Epidermal melanocyte (primary cell): ENCODE results near the gene CSNK1A1.
"Not testable (repeated sequence)": the region's sequence is repeated elsewhere in the genome, so short reads cannot be mapped to it uniquely, and the experiment has no call there.

Experiments
- DNase-seq: peaks from one replicate; pipeline ENCODE4 v3.0.0; 2011; ENCODE audit warnings: low spot score; ENCODE audit not compliant: insufficient read length

The CSNK1A1 gene

DNA sequence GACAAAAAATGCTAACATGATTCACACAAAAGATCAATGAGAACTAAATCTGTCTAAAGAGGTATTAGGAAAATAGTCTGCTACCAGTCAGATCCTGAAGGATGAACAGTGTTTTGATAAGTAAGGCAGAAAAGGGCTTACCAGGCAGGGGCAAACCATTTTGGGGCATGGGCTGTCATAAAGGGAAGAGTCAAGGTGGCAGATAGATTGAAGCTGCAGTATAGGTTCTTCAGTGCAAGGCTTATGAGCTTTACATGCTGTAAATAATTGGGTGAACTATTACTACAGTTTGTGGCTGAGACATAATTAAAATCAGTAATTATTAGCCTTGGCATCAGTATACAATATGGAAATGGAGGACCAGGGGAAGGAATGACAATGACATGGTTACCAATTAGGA lies 21.8 kb downstream of the CSNK1A1 start:
- no peak for DNase-seq

DNA sequence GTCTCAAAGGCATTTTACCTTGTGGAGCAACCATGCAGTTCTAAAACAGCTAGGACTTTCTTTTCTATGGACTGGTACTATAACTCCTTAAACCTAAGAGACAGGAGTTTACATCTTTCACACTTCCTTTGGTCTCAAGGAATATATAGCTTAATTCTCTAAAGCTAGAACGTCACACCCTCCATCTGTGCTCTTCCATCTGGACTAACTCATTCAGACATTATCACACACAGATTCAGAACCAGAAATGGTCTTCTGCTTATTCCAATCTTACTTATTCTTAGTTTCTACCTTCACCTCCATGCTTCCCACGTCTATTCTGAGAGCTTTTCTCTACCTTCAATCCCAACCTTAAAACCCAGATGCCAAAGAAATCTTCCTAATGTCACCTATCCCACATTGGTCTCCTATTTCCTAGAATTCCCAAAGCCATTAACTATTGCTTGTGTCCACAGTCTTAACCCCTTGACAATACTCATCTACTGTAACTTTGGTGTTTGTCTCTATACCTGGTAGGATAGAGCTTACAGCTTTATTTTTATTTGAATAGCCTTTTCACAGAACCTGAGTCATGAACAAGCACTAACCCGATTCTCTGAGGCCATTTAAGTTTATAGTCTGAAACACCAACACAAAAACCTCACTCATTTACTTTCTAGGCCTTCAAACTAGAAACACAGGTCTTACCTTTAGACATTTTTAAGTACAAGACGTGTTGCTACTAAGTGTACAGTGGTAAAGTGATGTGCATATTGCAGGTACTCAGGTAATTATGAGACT lies 22.8 kb downstream of the CSNK1A1 start:
- DNase-seq, result no peak

DNA sequence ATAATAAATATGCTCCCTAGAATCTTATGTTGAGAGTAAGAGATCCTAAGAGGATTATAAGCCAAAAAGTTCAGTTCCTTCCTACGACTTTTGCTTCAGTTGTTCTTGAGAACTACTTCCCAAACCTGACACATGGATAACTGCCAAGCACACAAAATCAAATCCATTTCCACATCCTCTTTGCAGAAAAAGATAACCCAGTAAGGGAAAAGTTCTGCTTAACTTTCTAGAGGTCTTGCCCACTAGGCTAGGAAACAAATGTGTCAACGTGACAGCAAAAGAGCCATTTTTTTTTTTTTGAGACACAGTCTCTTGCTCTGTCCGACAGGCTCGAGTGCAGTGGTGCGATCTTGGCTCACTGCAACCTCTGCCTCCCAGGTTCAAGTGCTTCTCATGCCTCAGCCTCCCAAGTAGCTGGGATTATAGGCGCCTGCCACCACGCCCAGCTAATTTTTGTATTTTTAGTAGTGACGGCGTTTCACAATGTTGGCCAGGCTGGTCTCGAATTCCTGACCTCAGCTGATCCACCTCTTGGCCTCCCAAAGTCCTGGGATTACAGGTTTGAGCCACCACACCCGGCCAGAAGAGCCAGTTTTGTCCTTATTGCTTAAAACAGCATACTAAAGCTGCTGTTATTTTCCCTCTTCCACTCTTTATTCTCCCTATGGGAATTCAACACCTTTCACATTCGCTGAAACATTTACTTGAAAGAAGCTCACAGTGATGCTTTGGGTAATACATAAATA lies 24.2 kb downstream of the CSNK1A1 start:
- no peak for DNase-seq

DNA sequence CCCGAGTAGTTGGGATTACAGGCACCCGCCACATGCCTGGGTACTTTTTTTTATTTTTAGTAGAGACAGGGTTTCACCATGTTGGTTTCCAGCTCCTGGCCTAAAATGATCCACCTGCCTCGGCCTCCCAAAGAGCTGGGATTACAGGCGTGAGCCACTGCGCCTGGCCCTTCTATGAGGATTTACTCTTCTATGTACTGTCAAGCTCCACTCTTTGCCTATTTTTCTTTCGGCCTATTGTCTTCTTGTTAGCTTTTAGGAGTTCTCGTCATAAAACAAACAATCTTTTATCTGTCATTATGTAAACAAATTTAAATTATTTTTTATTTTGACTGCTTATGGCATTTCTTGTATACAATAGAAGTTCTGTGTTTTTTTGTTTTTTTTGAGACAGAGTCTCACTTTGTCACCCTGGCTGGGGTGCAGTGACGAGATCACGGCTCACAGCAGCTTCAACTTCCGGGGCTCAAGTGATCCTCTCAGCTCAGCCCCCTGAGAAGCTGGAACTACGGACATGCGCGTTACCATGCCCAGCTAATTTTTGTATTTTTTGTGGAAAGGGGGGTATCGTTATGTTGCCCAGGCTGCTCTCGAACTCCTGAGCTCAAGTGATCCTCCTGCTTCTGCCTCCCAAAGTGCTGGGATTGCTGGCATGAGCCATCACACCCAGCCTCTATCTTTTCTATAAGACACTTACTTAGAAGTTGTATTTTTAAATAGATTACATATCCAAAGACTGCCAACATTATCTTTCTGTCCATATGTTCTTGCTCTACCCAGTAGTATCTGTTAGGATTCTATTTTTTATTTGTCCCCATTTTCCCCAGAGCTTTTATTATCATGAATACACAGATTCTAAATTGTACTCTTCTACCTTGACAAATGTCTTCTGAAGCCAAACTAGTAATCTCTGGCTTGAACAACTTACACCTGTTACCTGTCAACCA lies 29.2 kb downstream of the CSNK1A1 start:
- DNase-seq, result no peak

DNA sequence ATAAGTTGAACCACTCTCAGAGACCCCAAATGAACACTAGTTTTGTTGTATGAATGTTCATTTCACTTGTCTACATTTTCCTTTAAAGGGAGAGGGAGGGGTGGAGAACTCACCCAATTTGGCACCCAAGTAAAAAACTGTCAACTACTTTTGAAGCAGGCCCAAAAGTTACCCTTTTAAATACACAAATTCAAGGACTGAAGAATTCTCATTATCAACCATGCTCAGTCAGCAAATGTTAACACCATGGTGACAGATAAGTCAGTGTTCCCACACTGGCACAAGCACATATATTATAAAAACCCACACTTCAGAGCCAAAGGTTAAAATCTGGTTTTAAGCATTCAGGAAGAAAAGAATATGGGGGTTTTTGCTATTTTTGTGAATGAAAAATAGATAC lies 31.6 kb downstream of the CSNK1A1 start:
- DNase-seq, result no peak

DNA sequence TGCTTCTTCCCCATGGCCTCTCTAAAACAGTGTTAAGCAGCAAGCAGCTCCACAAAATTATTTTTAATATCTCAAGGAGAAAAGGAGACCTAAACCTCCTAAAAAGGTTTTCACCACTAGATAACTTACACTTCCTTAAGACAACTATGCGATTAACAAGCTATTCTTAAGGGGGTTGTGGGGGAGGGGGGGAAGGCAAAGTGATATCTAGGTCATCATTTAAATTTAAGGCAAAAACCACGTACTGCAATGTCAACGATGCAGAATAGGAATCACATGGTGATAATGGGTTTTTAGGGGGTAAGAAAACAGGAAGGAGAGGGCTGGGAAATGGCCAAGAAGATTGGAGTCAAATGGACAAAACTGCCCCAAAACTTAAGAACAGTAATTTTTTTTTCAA lies 32.6 kb downstream of the CSNK1A1 start:
- DNase-seq, result no peak

DNA sequence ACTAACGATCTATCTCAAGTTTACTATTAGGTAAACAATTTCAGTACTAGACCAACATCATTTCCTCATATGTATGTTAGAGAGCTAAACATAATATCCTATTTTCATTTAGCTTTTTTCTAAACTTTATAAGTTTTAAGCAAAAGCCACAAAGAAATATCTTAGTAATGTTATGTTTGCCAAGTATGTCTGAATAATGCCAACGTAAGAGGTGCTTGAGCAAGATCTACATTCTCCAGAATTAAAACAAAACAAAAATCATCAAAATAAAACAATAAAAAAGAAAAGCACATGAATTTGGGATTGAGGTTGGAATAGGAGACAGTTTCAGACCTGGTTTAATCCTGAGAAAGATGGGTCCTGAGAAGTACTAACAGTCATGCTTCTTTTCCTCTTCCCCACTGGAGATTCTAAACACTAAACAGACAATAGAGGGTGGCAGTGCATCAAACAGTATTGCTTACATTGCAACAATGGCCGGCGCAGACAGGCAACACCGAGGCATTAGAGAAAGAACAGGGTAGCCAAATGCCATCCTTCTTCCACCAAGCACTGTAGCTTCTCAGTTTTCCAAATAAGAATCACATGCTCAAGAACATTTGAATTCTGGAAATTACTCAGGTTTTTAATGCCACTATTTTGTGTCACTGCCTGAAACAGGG lies 33.6 kb downstream of the CSNK1A1 start:
- no peak for DNase-seq

DNA sequence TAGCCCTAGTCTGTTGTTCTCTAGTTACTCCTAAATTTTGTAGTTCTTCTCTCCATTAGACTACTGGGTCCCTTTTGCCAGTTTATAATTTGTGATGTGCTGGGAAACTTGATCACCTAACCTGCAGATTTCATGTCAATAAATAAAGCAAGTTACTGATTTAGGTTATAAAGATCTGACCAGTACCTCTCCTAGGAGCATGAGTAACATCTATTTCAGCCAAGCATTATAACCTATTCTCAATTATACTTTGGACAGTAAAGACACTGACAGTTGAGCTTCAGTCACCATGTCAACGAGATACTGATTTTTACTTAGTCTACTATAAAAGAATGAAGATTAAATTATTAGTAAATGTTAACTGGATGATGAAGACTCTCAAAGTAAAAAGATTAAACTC lies 36.7 kb downstream of the CSNK1A1 start:
- DNase-seq, result no peak

DNA sequence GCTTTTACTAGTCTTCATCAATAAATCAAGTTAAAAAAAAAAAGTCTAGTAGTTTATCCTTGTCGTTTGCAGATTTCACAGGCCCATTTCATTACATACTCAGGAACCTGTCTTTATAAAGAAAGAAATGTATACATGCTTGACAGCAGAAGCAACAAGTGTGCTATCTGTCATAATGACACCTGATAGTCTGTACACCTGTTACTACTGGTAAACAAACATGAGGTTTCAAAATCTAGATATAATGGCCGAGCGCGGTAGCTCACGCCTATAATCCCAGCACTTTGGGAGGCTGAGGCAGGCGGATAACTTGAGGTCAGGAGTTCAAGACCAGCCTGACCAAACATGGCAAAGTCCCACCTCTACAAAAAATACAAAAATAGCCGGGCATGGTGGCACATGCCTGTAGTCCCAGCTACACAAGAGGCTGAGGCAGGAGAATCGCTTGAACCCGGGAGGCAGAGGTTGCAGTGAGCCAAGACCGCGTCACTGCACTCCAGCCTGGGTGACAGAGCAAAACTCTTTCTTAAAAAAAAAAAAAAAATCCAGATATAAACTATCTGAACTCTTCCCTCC lies 37.8 kb downstream of the CSNK1A1 start:
- not testable (repeated sequence) for DNase-seq

DNA sequence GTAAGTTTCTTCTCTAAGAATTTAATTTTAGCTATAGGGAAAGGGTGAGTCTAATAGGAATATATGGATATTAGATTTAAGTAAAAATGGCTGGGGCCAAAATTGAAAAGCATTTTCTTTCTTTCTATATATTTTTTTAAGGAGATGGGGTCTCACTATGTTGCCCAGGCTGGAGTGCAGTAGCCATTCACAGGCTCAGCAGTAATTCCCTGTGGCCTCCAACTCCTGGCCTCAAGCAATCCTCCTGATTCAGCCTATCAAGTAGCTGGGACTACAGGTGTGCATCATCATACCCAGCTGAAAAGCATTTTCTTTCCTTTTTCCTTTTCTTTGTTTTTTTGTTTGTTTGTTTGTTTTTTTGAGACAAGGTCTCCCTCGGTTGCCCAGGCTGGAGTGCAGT lies 41.1 kb downstream of the CSNK1A1 start:
- DNase-seq, result no peak

DNA sequence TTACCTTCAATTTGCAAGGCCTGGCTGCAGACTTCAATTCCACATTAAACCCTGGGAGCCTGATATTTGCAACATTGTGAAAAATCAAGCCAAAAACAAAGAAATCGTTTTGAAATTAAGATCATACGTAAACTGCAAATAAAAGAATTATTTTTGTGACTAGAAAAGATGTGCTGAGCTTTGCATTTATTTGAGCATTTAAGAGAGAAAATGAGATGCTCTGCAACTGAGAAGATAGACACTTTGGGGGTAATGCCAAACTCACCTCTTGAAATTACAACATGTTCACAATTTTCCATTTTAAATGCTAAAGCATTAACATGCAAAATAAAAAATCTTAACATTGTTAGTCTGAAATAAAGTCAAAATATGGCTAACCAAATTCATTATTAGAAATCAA lies 46.6 kb downstream of the CSNK1A1 start:
- DNase-seq, result no peak

DNA sequence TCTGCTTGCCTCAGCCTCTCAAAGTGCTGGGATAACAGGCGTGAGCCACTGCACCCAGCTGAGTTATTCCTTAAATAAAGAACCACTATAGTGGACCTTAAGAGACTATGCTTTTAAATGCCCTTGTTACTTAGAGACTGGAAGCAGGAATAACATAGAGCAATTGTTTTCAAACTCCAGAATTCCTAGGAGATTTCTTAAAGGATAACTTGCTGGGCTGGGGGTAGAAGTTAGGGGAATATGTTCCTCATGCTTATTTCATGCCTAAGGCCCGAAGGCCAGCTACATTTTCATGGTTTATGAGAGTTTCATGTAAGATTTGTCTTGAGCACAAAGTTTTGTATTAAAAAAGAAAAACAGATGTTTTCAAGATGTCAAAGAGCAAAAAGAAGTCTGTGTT lies 48.2 kb downstream of the CSNK1A1 start:
- DNase-seq, result peak; percentile 55

DNA sequence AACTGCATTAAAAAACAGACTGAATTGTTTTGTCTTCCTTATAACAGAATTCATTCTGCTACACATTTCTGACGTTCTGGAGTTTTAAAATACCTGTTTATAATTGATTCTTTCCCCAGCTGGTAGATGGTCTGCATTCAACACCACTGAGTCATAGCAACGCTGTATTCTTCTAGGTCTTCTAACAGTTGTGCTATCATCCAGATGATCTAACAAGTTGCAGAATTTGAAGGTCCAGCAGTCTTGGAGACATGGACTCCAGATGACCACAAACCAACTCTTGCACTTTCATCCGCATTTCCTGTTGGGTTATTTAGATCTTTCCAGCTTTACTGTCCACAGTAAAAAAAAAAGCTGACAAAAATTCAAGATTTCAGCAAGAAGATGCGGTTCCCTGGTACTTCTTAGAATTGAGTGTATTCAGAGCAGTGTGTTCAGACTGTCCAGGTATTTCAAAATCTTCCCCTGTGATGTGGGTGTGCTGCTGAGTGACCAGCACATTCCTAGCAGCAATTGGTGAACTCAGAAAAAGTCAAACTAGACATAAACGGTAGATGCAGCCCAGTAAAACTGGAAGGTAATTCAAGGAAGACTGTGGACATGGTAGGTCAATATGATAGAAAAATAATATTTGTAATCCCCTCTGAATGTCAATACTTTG lies 50.2 kb downstream of the CSNK1A1 start:
- no peak for DNase-seq

DNA sequence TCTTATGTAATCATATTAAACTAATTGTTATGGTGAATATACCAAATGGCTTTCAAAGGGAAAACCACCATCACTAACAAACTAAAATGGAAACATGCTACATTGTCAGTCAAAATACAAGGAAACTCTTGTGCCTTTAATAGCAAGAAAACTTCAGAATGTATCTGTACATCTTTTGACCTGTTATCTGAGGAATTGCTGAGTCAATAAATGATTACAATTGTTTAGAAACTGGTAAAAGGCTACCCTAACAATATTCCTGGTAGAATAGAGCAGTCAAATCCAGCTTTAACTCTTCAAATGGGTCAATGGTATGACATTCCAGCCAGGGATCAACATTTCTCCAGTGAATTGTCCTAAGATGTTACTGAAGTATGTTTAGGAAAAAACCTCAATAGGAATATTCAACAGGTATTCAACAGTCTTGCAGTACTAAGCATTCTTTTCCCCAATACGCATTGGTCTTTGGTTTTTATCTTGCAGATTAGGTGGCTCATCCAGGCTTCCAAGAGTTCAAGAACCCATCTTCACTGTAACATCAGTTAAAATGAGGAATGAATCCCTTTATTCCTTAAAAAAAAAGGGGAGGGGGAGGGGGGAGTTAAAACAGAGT lies 52.4 kb downstream of the CSNK1A1 start:
- no peak for DNase-seq

DNA sequence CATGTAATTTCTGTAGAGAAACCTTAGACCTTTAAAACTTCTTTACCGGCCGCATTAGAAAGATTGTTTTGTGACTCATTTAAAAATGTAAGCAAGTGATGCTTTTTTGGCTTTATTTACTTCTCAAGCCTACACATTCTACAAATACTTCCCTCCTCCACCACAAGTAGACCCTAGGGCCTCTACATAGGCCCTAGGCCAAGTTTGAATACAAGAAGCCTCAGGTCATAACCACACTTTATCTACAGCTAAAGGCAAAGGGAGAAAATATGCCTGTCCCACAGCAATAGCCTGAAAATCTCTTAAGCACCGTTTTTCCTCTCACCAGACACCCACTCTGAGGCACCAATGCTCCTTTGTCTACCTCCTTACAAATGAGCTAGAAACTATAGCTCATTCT lies 53.9 kb downstream of the CSNK1A1 start:
- DNase-seq, result no peak

DNA sequence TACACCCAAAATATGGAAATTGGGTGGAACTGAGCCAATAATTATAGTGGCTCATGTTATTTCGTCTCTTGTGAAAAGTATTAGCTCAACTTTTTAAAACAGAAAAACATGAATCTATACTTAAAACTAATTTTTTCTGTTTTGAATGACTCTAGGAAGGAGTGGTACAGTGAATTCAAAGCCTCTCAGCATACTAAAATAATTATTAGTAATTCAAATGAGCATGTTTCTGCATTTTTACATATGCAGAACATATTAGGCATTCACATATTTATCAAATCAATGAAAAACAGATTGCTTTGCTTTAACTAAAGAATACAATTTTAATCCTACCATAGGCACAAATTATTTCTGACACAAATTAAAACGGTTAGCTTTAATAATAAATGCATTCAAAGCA lies 54.3 kb downstream of the CSNK1A1 start:
- DNase-seq, result no peak

DNA sequence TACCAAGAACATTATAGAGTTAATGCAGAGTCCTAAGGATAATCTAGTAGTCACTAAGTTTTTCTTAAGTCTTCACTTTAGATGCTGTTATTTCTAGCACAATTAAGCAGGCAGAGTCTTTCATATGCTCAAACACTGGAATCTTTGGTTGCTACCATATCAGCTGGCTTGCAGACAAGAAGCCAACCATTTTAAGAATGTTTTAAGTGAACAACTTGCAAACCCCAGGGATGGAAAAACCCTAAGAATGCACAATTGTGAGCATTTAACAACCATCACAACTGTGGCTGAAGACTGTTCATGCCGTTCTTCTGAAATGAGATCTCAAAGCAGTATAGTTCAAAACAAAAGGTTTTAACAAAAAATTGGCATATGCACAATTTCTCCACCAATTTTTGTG lies 55.1 kb downstream of the CSNK1A1 start:
- no peak for DNase-seq

DNA sequence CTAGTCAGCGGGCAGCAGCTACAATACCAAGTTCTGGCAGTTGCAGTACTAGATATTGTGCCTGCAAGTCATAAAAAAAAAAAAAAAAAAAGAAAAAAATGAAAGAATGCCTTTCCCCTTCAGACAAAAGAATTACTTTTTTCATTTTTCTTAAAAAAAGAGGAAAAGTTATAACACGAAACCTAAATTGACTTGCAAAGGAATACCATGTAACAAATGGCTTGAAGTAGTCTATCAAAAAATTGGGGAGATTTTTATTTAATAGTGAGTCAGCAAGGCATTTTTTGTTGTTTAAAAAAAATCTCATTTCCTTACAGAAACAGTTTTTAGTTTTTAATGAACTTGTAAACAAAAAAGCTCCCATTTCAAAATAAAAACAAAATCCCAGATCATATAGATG lies 55.6 kb downstream of the CSNK1A1 start:
- no peak for DNase-seq

DNA sequence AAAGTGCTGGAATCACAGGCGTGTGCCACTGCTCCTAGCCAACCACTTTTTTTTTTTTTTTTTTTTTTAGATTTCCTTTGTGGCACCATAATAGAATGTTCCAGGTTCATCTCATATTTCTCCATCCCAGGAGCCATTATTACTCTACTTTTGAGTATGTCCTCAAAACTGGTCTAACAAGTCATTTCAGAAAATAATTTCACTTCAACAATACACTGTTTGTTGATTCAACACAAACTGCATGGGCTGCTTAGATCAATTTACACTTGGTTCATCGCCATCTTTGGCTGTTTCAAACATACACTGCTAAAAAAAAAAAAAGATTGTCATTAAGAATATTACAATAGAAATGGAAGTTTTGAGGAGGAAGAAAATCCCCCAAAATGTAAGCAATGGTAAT lies 57.9 kb downstream of the CSNK1A1 start:
- DNase-seq, result no peak

DNA sequence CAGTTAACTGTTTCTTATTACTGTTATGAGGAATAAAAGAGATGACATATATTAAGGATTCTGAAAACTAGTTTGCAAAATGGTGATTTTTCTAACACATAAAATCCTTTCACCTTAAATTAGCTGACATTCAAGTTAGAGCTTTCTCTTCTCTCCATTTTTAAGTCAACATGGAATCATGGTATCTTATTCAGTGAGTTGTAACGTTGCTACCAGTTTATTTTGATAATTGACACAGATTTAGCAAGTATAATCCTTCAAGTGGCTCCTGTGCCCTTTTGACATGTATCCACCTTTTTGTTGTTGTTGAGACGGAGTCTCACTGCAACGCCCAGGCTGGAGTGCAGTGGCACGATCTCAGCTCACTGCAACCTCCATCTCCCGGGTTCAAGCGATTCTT lies 58.5 kb downstream of the CSNK1A1 start:
- no peak for DNase-seq
